Measurements from ENCODE around the gene SIRT5.

DNA sequence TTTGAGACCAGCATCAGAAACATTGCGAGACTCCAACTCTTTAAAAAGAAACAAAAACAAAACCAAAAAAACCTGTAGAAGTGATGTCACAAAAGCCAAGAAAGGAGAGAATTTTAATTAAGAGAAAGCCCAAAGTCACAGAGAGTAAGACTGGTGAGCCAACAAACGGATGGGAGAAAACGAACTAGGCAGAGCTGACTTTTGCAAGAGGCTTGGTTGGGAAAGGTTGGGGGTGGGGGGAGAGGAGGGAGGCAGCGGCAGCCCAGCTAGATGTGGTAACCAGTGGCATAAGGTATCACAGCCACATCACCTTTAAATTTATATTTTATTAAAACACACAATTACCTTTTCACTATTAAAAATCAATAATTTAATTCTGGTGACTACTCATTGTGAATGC is 64.2 kb downstream of the SIRT5 start:
- no peak for TF ChIP-seq EZH2 (IDR thresholded peaks at IDR 0.05; ENCODE audit: borderline replicate concordance, insufficient read depth, low read length, poor library complexity, severe bottlenecking)
- TF ChIP-seq, protein P1, sequence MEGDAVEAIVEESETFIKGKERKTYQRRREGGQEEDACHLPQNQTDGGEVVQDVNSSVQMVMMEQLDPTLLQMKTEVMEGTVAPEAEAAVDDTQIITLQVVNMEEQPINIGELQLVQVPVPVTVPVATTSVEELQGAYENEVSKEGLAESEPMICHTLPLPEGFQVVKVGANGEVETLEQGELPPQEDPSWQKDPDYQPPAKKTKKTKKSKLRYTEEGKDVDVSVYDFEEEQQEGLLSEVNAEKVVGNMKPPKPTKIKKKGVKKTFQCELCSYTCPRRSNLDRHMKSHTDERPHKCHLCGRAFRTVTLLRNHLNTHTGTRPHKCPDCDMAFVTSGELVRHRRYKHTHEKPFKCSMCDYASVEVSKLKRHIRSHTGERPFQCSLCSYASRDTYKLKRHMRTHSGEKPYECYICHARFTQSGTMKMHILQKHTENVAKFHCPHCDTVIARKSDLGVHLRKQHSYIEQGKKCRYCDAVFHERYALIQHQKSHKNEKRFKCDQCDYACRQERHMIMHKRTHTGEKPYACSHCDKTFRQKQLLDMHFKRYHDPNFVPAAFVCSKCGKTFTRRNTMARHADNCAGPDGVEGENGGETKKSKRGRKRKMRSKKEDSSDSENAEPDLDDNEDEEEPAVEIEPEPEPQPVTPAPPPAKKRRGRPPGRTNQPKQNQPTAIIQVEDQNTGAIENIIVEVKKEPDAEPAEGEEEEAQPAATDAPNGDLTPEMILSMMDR (IDR thresholded peaks at IDR 0.05; ENCODE audit: poor library complexity, severe bottlenecking), result no peak

All from neural cell (in vitro differentiated cells).